GM19324 (cell line): ENCODE results near the gene CCDC38.

ENCODE experiments used
- ATAC-seq: cut with Tn5 transposase; IDR thresholded peaks from one replicate; pipeline ENCODE4 v1.9.1; 2021; ENCODE audit warnings: mild to moderate bottlenecking, moderate library complexity; ENCODE audit not compliant: unreplicated experiment, low FRiP score

CCDC38 gene

DNA sequence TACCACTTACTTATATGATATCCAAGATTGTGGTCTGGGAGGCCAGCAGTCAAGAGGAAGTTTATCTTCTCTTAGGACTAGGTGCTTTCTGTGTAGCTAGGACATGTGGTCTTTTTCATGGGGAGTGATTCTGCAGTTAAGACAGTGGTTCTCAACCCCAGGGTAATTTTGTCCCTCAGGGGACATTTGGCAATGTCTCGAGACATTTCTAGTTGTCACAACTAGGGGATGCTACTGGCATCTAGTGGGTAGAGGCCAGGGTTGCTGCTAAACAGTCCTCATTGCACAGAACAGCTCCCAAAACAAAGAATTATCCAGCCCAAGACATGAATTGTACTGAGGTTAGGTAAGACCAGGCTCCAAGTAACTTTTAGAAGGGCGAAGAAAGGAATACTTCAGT lies 20.7 kb upstream of the CCDC38 start:
- ATAC-seq = no peak

GRCh38 chr12:95962222-95962621 lies 19.8 kb upstream of the CCDC38 start:
- ATAC-seq = no peak

DNA sequence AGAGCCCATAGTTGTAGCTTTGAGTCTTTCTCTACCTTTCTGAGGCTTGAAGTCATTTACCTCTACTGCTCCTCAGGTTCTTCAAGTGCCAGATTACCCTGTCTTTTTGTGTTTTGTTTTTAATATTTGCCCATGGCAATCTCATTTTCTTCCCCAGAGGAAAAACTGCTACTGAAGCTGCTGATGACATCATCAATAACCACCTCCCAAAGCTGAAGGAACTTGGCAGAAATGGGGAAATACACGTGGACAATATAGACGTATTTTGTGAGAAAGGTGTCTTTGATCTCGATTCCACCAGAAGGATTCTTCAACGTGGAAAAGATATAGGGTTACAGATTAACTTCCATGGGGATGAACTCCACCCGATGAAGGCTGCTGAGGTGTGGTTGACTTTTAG lies 17.8 kb upstream of the CCDC38 start:
- no peak for ATAC-seq

DNA sequence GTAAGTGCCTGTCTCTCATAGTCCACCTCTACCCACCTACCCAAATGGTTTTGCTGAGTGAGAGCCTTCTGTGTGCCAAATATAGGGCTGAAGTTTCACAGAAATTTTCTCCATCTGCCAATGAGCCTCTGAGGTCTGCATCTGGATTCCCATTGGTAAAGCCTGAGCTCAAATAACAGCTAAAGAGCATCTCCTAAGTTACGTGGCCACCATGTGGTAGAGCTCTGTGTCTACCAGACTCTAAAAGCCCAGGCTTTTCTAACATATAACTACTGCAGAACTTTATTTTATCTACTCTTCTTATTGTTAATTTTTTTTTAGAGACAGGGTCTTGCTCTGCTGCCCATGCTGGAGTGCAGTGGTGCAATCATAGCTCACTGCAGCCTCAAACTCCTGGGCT lies 16.7 kb upstream of the CCDC38 start:
- ATAC-seq = no peak

DNA sequence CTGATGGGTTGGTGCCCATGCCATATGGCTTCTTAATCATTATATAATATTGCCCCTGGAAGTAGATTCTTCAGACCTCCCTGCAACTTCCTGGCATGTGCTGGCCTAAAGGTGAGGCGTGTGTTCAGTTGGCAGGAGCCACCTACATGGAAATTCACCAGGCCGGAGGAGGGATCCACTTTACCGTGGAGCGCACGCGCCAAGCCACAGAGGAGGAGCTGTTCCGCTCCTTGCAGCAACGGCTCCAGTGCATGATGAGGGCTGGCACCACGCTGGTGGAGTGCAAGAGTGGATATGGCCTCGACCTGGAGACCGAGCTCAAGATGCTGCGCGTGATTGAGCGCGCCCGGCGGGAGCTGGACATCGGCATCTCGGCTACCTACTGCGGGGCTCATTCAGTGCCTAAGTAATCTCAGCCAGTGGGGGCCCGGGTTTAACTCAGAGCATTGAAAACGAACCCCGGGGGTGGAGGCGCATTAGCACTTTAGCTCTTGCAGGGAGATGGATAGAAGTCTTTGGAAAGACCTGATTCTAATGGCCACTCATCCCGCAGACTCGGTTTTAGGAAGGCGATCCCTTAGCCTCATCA lies 14.2 kb upstream of the CCDC38 start:
- ATAC-seq = no peak

DNA sequence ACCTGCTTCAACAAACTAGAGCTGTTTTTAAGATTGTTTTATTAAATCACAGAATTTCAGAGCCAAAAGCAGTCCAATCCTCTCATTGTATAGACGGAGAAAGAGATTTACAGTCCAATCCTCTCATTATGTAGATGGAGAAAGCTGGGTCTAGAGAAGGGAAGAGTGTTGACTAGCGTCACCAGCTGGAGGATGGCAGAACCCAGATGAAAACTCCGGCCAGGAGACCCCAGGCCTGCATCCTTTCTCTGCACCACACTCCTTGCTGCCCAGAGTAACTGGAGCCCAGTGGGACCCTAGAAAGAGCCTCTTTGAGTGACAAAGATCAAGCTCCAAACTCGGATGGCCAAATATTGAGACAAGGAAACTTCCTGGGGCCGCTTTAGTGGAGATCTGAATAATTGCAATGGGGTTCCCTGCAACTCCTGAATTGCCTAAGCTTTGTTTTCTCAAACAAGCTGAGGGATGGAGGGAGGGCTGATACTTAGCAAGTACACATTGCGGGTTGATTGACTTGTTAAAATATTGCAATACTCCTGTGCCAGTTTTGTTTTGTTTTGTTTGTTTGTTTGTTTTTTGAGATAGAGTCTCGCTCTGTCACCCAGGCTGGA lies 13.2 kb upstream of the CCDC38 start:
- no peak for ATAC-seq

DNA sequence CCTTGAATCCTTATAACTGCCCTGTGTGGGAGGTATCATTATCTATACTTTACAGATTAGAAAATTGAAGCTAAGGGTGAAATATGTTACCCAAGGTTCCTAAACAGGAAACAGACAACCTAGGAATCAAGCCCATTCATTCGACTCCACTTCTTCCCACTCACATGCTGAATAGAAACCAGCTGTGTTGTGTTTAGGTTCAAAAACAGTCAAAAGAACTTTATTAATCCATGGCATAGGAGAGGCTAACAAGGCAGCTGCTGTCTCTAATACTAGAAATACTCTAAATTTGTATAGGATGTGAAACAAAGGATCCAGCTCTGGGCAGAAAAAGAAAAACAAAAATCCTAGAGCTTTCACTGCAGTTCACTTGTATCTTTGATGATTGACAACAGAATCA lies 10.6 kb upstream of the CCDC38 start:
- ATAC-seq = no peak

- no peak for ATAC-seq
These were observed 9.1 kb upstream of the CCDC38 start for GRCh38 chr12:95951515-95951914.

DNA sequence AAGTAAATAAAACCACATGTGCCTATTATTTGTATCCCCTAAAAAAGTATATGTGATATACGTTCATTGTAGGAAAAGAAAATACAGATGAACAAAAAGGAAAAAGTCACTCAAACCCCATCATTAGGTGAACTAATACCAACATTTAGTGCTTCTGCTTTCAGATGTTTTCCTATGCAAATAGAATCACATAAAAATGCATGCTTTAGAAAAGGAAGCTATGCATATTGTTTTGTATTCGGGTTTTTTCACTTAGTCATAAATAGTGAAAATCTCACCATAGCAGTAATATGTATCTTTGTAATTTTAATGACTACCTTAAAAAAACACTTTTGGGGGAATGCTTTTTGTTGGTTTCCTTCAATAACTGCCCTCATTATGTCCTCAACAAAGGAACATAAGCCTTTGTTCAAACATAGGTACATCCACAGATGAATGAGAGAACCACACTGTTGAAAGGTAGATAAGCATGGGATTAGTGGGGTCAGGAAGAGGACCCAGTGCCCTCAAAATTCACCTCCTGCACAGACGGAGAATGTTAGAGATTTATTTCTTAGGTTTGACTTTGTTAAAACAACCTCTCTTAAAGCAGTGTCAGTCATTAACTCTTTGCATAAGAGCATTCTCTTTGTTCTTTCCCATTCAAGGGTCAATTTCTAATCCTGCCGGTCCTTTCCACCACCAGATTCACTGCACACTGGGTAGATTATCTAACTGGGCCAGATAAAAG lies 7.2 kb upstream of the CCDC38 start:
- ATAC-seq = no peak

DNA sequence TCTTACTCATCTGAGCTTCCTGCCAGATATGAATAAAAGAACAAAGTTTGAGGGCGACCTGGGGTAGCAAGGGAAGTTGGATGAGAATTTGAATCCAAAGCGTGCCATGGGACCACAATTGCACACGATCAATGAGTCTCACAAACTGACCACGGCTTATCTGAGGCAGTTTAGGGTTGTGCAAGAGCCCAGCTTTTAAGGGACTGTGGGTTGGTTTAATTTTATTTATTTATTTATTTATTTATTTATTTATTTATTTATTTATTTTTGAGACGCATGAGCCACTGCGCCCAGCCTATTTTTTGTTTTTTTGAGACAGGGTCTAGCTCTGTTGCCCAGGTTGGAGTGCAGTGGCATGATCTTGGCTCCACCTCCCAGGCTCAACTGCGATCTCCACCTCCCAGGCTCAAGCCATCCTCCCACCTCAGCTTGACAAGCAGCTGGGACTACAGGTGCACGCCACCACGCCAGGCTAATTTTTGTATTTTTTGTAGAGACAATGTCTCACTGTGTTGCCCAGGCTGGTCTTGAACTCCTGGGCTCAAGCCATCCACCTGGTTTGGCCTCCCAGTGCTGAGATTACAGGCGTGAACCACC lies 1.8 kb upstream of the CCDC38 start:
- ATAC-seq = no peak

DNA sequence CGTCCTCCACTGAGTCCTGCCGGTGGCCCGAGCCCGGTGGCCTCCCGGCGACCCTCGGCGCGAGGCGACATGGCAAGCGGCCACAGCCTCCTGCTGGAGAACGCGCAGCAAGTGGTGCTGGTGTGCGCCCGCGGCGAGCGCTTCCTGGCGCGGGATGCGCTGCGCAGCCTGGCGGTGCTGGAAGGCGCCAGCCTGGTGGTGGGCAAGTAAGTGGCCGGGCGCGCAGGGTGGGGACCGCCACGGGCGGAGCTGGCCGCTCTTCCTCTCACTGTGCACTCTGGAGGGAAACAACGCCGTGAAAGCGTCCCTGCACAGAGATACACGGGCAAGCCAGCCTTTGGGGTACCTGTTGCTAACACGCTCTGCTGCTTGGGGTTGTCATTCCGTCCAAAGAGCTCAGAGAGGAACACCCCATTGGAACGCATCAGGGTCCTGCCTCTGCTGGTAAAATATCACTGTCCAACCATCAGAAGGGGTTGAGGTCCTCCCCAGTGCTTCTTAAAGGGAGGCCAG lies 972 bp upstream of the CCDC38 start, which contains the start of gene AMDHD1:
TSS of gene AMDHD1 (plus strand) at position 2 of the 513 bp plus-strand sequence. CDS start at position 70, 68 bp downstream.
- ATAC-seq = peak; percentile 65

GRCh38 chr12:95942101-95942523 lies 302 bp downstream of the CCDC38 start:
- no peak for ATAC-seq

- no peak for ATAC-seq
These were observed 1.9 kb downstream of the CCDC38 start for GRCh38 chr12:95940514-95940913.

DNA sequence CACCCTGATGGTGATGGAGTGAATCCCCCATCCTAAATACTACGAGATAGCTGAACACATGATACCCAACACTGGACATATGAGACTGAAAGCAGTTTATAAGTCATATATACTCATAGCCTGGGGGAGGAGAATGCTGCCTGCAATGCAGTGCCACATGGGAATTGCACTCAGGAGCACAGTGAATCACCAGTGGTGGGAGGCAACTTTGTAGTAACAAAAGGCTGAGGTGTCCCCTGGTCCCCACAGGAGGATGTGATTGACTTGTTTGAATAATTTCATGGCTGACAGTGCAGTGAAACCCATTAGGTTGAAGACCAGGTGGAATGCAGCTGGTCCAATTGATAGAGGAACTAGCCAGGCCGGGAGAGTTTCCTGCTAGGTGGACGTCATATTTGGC lies 20.2 kb downstream of the CCDC38 start:
- no peak for ATAC-seq

DNA sequence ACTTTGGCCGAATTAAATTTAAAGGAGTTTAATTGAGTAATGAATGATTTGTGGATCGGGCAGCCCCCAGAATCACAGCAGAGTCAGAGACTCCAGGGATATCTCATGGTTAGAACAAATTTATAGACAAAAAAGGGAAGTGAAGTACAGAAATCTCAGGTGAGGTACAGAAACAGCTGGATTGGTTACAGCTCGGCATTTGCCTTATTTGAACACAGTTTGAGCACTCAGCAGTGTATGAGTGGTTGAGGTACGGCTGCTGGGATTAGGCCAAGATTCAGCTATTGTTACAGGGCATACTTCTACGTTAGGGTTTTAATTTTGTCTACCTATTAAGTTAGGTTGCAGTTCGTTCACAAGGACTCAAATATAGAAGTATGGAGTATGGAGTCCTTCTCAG lies 23.3 kb downstream of the CCDC38 start:
- ATAC-seq = no peak

DNA sequence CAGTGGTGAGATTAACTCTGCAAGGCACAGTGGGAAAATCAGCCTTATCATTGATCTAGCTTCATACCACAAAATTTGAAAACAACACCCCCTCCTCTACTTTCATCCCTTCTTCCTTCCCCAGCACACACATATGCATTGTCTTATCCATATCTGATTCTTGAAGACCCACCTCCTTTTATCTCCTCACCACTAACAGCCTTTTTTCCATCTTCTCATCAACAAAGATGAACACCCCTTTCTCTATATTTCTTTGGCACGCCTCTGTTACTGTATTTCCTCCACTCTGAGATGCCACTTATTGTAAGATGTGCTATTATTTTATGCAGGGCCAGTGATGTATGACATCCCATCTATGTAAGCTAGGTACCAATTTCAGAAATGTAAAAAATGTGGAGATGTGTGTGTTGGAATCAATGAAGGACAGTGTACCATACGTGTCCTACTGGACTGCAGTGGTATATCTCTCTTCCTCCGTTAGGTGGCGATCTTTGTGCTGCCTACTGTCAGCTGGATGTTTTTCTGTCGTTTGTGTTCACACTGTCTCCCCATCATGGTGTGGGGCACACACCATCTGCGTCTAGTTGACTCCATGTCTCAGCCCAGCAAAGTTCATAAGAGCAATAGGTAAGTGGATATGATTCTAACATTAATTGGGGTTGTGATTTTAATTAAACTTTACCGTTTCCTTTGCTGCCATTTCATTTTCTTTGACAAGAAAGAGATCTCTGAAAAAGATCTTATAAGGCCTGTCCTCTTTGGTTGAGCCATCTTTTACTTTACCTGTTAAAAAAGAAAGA lies 24.0 kb downstream of the CCDC38 start:
- no peak for ATAC-seq

DNA sequence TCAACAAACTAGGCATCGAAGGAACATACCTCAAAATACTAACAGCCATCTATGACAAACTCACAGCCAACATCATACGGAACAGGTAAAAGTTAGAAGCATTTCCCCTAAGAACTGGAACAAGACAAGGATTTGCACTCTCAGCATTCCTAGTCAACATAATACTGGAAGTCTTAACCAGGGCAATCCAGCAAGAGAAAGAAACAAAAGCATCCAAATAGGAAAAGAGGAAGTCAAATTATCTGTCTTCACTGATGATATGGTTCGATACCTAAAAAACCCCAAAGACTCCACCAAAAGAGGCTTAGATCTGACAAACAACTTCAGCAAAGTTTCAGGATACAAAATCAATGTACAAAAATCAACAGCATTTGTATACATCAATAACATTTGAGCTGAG lies 32.5 kb downstream of the CCDC38 start:
- ATAC-seq = no peak

DNA sequence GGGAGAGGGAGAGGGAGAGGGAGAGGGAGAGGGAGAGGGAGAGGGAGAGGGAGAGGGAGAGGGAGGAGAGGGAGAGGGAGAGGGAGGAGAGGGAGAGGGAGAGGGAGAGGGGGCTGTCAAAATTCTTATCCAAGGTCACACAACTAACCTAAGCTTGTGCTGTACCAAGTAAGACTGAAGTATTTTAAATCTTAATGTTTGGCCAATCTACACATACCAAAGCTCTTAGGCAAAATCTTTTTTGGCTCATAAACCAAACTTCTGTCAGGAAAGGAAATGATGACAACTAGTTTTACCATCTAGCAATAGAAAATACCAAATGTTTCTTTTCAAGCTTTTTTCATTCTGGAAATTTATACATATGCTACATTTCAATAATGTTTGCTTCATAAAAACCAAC lies 33.8 kb downstream of the CCDC38 start:
- ATAC-seq = no peak

DNA sequence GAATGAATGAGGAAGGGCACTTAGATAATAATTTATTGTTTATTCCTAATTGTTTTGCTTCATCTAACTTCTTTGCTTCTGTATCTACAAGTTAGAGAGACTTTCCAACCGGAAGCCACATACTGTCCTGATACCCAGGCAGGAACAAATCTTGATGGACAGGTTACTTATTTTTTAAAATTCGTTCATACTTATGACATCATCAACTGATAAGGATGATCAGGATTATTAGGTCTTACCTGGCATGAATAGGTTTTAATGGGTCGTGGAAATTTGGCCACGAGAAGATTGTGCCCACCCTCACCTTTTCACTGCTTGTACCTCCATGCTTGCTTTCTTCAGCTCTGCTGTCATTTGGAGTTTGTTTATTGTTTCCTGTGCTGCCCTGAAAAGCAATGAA lies 44.3 kb downstream of the CCDC38 start:
- no peak for ATAC-seq

GRCh38 chr12:95896846-95897245 lies 45.6 kb downstream of the CCDC38 start:
- ATAC-seq = no peak

DNA sequence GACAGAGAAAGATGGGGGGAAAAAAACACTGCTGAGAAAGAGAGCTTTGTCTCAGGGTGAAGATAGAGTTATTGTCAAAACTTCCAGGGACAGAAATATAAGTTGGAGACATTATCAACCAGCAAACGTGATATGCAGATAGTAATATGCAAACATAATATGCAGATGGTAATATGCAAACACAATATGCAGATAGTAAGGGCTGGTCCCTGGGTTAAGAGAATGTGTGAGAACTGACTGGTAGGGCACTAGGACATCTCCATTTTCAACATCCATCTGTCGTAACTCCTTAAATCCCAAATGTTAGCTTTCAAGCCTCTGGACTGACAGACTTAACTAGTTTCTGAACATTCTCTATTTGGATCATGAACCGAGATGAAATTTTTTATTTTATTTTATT lies 51.5 kb downstream of the CCDC38 start:
- ATAC-seq = no peak
